ENCODE results near the gene TMED9. TPM values are rescaled to one million over a fixed set of nuclear protein-coding genes. Genes with fewer than 3 reads are reported as not detected.
"Not testable (repeated sequence)": the region's sequence is repeated elsewhere in the genome, so short reads cannot be mapped to it uniquely, and the experiment has no call there.

Gene TMED9
- total RNA-seq (2014; rRNA removed; shearing (Covaris generic)): 115 and 119 TPM in 2 replicates

DNA sequence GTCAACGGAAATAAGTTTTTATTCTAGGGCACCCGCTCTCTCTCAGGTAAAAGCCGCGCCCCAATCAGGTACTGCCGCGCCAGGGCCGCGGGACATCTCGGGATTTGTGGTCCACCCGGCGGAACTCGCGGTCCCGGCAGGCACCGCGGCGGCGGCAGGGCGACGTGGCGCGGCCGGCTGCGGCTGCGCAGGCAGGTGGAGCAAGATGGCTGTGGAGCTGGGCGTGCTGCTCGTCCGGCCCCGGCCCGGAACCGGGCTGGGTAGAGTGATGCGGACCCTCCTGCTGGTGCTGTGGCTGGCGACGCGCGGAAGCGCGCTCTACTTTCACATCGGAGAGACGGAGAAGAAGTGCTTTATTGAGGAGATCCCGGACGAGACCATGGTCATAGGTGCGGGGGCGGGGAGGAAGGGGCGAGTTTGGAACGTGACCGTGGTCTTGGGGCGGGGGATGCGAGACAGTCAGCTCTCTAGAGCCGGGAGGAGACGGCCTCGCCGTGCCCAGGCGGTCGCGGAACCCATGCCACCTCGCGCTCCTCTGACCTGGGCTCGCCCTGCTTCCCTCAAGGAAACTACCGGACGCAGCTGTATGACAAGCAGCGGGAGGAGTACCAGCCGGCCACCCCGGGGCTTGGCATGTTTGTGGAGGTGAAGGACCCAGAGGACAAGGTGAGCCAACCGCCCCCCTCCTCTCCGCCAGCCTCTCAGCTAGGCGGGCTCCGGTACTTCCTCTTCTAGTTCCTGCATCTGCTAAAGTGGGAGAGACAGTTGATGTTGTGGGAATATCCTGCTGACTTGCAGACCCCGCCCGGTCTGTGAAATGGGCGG is at the start of gene TMED9:
Gene TMED9, plus strand, starts transcription at position 194 of the 825 bp plus-strand sequence. Its CDS starts 12 bp downstream, at position 206.
- peak; percentile 83 for DNase-seq (ENCODE audit: low spot score)

DNA sequence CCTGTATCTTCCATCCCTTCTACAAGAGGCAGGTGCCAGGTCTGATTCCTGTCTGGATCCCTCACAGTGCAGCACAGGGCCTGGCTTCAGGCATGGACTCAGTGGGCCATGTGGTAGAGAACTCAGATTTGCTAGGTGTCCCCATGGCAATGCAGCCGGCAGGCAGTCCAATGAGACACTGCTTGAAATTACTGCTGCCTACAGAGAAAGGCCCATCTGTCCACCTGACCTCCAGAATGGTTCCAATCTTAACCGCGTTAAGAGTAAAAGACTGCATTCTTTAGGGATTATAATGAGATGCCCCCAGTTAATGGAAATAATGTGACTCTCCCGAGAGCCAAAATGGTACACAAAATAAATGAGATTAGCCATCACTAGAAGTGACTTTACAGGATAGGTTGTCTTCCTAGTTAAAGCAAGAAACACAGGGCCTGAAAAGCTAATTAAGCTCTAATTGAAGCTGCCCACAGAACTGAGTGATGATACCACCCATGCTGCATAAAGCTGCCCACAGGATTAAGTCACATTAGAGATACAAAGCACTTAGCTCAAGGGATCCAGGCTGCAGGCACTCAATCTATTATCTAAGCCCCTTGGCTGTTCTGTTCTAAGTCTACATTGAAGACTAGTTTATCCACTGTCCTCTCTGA is 49.1 kb upstream of the TMED9 start:
- no peak for DNase-seq (ENCODE audit: low spot score)

DNA sequence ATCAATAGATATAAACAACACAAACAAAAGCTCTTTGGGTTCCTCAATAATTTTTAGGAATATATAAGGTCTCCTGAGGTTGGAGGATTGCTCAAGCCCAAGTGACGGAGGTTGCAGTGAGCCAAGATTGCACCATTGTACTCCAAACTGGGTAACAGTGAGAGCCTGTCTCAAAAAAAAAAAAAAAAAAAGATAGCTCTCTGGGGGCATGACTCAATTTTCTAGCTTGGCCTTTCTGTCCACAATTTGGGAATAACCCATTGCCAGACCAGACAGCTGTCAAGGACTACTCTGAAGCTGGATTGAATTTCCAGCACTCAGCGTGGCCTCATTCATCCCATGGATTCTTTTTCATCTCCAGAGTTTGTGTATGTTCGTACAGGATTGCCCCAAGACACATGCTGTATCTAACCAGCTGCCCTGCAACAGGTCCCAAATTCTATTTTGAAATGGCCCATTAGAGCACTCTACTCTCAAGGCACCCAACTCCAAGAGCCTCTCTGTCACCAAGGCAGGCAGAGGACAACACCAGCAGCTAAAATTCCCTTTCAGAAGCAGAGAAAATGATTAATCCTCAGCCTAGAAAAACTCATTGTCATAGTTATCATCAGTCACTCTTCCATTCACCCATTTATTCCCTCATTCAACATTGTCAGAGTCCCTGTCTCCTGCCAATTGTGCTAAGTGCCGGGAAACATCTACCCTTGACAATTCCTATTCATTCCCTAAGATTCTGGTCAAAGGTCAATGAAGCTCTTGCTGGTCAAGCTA is 46.3 kb upstream of the TMED9 start:
- DNase-seq (ENCODE audit: low spot score): no peak

DNA sequence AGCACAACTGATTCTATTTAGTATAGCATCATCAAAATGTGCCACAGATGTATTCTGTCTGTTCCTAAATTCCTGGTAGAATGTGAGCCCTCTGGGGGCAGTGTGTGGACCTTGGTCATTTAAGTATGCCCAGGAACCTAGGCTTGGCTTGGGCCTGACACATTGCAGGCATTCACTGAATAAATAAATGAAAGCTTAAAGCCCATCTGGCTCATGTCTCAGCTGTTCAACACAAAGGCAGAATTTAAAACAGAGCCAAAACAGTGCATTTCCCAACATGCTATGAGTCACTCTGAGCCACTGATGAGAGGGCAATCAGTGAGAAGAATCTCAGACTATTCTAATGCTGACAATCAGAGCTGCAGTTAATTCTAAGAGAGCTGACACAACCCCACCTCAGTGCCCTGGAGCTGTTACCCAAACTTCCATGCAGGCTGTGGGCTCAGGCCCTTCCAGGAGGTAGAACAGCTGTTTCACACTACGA is 45.7 kb upstream of the TMED9 start:
- peak; percentile 22 for DNase-seq (ENCODE audit: low spot score)

DNA sequence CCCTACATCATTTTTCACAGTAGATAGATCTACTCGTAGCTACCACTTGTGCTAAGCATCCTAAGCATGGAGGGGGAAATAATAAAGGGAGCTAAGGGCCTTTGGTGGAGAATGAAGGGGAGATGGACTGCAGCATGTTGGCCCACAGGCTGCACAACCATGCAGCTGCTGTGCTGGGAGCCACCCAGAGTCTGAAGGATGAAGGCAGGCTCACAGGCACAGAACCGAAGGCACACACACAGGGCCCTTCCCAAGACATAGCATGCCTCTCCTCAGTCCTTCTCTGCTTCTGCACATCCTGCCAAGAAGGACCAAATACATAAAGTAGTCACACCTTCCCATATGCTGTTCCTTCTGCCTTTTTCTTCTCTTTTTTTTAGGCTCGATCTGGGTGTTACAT is 44.3 kb upstream of the TMED9 start:
- no peak for DNase-seq (ENCODE audit: low spot score)

DNA sequence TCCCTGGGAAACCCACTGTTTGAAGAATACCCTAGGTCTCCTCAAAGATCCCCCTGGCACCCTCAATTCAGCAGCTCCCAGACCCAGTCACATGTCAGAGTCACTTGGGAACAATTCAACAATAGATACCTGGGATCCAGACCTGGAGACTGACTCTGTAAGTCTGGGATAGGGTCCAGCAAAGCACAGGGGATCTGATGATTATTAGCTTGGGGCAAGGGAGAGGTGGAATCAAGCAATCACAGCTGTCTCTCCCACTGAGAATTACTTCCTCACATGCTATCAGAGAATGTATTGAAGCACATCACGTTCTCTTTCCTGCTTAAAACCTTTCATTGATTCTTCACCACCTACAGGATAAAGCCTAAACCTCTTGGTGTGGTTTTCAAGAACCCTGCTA is 43.5 kb upstream of the TMED9 start:
- DNase-seq (ENCODE audit: low spot score): no peak

DNA sequence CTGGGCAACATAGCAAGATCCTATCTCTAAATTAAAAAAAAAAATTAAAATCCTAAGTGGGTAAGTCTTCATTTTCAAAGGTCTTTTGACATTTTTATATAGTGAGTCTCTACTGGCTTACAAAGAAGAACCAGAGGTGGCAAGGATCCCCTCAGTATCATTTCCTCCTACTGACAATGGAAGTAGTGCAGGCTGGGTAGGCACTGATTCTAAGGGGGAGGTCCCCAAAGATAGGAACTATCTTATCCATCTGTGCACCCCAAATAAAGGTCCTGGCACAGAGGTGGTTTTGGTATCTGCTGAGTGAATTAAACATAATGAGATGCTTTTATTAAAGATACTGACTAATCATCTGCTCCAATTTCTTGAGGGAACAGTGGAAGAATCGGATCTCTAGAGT is 41.9 kb upstream of the TMED9 start:
- DNase-seq (ENCODE audit: low spot score): no peak

DNA sequence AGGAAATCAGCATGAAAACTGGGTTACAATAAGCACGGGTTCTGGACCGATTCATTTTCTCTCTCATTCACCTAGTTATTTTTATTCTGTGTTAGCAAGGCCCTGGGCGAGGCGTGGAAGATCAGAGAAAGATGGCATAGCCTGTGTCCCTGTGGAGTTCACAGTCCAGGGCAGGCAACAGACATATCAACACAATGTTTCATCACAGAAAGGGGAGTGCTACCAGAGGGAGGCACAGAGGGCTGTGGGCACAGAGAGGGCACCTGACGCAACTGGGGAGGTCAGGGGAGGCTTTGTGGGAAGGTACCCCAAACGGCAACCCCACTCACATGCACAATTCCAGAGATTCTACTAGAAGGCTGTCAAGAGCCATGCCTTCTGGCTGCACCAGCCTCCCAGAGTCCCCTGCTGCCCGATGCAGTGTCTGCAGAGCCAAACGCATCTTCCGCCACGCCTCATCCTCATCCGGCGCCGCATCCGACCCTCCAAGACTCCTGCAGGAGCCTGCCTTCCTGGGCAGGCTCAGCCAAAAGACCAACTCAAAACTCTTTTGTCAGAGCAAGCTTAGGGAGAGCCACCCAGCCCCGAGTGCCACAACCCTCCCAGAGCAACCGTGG is 39.1 kb upstream of the TMED9 start:
- no peak for DNase-seq (ENCODE audit: low spot score)

DNA sequence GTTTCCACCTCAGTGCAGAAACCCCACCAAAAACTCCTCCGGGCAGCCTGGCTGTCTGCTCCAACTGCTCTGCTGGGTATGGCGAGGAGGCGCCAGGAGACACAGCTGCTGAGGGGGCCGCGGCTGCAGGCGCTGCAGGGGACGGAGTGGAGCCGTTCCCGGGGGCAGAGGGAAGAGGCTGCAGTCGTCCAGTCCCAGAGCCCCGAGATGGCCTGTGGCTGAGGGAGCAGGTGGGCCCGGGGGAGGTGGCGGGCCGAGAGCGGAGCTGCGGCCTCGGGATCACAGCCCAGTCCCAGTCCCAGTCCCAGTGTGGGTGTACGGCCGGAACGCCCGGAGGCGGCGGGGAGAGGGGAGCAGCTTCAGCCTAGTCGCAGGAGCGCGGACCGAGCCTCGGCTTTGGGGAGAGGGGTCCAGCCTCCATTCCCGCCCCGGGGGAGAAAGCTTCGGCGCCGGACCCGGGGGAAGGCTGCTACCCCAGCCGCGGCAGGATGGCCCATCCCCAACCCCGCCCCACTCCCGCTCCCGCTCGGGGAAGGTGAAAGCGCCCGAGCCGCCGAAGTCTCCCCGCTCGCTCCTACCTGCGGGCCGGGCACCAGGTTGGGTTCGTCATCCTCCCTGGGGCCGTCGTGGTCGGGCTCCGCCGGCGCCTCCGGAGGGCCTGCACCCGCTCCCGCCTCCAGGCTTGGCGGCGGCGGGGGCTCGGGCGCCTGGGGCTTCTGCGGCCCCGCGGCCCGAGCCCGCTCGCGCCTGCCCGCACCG is 38.2 kb upstream of the TMED9 start:
- DNase-seq (ENCODE audit: low spot score): no peak

DNA sequence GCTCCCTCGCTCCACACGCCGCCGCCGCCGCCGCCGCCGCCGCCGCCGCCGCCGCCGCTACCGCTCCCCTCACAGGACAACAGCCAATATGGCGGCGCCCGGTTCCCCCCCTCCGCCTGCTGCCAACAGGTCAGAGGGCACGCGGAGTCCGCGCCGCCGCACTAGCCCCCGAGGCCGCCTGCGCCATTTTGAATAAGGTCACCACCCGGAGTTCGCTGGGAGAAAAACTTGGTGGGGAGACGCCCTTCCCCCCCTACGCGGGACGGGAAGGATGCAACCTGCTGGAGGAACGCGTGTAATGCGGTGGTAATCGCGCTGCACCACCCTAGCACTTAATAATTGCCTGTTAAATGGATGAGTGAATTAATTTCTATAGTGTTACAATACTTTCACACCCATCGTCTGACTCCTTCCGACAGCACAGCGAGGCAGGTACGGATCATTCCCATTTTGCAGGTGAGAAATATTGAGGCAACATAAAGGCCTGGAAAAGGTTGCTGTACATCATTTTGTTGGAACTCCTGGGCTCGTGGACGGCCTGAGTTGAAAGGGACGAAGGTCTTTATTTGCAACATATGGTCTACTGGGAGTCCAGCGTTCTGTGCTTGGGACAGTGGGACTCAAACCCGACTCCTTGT is 37.4 kb upstream of the TMED9 start, which contains the start of gene FAM193B:
Gene FAM193B, minus strand, starts transcription at position 90 of the 638 bp plus-strand sequence. CDS start 105 bp downstream, outside the sequence.
- DNase-seq (ENCODE audit: low spot score): peak; percentile 90

DNA sequence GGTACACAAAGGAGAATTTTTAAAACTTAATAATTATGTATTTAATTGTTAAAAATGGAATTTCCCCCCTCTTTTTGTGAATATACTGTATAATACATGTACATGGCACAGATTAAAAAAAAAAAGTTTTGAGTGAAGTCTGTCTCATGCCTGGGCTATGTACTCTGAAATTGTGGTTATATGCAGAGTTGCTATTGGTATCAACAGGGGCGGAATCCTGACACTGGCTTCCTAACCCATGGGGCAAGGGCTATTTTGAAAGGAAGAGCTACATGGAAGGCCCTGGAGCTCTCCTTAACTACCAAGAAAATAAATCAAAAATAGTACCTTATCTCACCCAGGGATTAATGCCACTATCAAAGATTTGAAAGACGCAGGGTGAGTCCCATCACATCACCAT is 36.8 kb upstream of the TMED9 start:
- no peak for DNase-seq (ENCODE audit: low spot score)

DNA sequence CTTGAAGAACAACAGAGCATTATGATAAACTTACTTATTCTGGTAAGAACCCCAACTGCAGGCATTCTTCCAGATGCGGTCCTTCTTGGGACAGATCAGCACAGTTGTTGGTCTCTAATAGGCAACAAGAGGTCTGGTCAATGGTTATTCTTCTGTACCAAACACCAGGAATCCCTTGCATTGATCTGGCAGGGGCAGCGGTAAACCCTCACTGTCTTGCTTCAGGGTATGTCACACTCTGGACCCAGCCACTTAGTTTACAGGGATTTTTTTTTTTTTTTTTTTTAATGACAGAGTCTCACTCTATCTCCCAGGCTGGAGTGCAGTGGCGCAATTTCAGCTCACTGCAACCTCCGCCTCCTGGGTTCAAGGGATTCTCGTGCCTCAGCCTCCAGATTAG is 36.3 kb upstream of the TMED9 start:
- DNase-seq (ENCODE audit: low spot score): no peak

DNA sequence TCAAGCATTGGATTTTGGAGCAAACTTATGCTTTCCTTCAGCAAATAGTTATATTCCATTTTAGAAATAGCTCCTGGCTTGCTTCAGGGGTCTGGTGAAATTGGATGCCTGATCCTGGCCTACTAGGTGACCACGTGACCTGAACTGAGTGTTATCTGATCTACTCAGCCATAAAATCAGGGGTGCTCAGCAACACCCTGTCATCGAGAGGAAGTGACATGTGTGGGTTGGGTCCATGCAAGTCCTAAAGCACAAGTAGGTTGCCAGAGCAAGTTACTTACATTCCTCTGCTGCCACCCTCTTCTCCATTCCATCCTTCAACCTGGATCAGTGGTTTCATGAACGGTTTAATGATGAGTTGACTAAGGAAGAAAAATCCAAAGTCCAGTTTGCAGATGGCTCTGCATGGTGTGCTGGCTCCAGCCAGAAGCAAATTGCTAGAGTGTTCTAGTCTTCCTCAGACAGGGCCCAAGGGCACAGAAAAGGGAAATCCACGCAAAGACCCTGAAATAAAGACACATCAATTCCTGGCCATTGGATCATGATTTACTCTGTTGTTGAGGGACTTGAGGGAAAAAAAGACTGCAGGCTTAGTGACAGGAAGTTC is 34.9 kb upstream of the TMED9 start:
- peak; percentile 48 for DNase-seq (ENCODE audit: low spot score)

DNA sequence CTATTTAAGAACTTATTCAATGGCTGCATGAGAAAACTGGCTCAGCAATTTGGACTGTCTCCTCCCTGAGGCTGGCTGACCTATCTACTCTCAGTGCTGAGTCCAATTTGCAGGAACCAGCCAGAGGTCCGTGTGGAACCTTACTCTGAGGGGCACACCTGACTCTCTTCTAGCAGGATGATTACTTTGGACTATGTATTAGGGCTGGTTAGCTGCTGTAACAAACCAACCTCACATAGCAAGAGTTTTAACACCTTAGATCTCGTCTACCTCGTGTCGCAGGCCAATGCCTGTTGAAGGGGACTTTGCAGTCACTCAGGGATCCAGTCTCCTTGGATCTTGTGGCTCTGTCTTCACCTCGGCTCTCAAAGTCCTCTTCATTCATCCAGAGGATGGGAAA is 34.2 kb upstream of the TMED9 start:
- DNase-seq (ENCODE audit: low spot score): no peak

DNA sequence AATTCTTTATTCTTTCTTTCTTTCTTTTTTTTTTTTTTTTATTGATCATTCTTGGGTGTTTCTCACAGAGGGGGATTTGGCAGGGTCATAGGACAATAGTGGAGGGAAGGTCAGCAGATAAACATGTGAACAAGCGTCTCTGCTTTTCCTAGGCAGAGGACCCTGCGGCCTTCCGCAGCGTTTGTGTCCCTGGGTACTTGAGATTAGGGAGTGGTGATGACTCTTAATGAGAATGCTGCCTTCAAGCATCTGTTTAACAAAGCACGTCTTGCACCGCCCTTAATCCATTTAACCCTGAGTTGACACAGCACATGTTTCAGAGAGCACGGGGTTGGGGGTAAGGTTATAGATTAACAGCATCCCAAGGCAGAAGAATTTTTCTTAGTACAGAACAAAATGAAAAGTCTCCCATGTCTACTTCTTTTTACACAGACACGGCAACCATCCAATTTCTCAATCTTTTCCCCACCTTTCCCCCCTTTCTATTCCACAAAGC is 32.5 kb upstream of the TMED9 start:
- DNase-seq (ENCODE audit: low spot score): not testable (repeated sequence)

DNA sequence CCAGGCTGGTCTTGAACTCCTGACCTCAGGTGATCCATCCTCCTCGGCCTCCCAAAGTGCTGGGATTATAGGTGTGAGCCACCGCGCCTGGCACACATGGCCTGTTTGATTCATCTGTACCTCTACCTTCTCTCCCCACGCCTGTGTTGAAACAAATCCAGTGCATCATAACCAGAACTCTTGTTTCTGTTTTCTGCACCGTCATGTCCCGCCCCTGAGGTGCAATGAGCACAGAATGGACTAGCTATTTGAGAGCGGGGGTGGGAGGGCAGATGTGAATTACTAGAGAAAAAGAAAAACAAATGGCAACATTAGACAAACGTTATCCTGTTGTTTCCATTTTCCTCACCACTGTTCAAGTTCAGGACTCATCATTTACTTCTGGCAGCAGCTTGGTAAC is 27.0 kb upstream of the TMED9 start:
- DNase-seq (ENCODE audit: low spot score): no peak

DNA sequence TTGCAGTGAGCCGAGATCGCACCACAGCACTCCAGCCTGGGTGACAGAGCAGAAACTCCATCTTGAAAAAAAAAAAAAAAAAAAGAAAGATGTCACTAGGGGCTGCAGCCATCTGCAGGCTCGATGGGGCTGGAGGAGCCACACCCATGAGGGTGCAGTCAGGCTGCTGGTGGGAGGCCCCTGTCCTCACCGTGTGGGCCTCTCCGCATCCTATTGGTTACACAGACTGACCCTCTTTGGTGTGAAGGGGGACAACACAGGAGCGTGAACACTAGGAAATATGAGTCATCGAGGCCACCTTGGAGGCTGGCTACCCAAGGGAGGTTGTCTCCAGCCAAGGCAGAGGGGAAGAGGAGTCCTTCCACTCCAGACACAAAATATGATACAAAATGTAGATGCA is 23.7 kb upstream of the TMED9 start:
- DNase-seq (ENCODE audit: low spot score): no peak

DNA sequence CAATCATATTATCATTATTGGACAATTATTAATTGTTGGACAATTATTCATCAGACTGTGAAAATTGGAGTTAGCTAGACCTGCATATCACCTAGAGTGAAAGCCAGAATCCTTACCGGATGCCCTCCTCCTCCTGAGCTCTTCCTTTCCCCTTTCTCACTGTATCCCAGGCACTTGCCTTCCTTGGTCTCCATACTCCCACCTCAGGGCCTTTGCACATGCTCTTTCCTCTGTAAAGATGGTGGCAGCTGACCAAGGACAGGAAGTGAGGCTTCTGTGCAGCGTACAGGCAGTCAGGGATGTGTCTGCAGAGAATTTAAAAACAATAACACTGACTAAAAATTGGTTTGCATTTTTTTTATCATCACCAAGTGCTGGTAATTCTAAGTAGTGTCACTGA is 22.1 kb upstream of the TMED9 start:
- no peak for DNase-seq (ENCODE audit: low spot score)

DNA sequence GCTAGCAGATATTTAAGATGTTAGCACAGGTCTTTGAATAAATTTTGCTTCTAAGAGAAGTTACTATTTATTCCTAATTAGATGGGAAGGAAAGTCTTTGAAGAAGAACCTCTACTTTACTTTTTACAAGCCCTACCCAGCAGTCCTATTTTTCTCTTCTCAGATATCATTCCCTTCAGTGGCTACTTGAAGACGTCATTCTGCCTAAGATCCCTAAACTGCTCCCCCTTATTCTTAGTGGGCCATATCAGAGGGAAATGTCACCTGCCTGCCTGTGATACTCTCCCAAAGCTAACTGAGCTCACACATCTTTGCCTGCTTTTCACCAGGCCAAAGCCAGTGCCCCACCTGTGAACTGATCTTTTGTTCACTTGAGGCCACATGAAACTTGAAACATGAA is 16.5 kb upstream of the TMED9 start:
- no peak for DNase-seq (ENCODE audit: low spot score)

DNA sequence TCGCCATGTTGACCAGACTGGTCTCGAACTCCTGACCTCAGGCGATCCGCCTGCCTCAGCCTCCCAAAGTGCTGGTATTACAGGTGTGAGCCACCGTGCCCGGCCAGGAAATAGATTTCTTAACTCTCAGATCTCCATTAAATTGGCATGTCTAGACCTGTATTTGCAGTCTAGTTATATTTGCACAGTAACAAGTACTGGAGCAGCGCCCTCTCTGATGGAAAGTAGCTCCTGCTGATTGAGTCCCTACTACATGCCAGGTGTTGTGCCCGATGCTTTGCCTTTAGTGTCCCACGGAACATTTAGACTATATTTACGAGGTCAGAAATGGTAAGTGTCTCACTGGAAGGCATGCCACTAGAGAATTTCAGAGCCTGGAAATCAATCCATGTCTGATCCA is 15.8 kb upstream of the TMED9 start:
- DNase-seq (ENCODE audit: low spot score): no peak

Data from HT-29 (cell line).